ENCODE data around the gene LRG1. TPM values are rescaled to one million over a fixed set of nuclear protein-coding genes. Genes with fewer than 3 reads are reported as not detected.

The LRG1 gene
- total and polyA plus RNA-seq, 9 of the 15 experiments (the other 6 are each of a cell fraction or from before 2014, with no cell fraction given) = 1.5 to 11.9 (median 8.7) TPM

DNA sequence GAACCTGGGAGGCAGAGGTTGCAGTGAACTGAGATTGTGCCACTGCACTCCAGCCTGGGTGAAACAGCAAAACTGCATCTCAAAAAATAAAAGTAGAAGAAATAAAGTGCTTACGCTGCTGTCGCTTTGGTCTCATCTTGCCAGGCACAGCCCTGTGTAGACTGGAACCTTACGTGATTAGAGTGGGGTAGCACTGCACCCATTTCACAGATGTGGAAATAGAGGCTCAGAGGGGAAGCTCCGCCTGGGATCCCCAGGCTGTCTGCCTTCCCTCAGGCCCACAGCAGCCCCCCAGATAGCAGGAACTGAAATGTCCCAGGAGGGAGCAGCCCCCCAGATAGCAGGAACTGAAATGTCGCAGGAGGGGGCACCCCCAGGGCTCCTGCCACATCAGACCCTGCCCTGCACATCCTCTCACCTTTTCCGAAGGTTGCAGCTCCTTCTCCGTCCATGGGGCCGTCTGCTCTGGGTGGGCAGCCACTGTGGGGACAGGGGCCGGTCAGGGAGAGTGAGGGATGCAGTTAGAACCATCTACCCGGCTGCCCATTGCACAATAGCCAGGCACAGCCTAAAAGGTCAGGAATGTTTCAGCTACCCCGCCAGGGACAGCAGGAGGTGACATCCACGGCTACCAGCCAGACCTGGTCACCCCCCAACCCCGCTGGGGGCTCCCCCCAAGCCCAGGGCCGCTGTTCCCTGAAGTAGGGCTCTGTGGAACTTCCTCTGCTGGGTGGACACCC is 23.5 kb downstream of the LRG1 start:
- Histone ChIP-seq H3K27ac (ENCODE audit: extremely low read depth, low read depth, low read length) (no peak overlapping the region), H3K4me3 (no peak overlapping the region), H3K36me3 (ENCODE audit: control insufficient read depth, insufficient read depth, low read length) (no peaks in the 10 kb centered on the region), H4K20me1 (replicated peaks; ENCODE audit: control insufficient read depth, insufficient read depth, low read length) (0 out of 2 replicates have a peak, but pooled peaks cover 3% of the 10 kb centered on the region), H3K79me2 (ENCODE audit: control insufficient read depth, insufficient read depth, low read length) (no peaks in the 10 kb centered on the region), H3K9me1 (ENCODE audit: control insufficient read depth, insufficient read depth, low read length) (no peaks in the 10 kb centered on the region), H3K4me2 (ENCODE audit: insufficient read depth, low read length) (no peak overlapping the region), H2AFZ (ENCODE audit: low read depth, low read length) (no peak overlapping the region), H3K27me3 (ENCODE audit: control insufficient read depth in 2 of 2, insufficient read depth in 2 of 2, low read length in 2 of 2) (peaks cover 19 to 38% of the 10 kb centered on the region in 2 experiments; a peak in 4 of 5 replicates), H3K9me3 (replicated peaks; ENCODE audit: control insufficient read depth, insufficient read depth, low read depth, low read length) (no peaks in the 10 kb centered on the region), H3K4me1 (replicated peaks in 1 of 2; ENCODE audit: control insufficient read depth in 2 of 2, insufficient read depth in 2 of 2, low read length in 2 of 2) (peaks cover 0 to 29% of the 10 kb centered on the region in 2 experiments; a peak in 2 of 5 replicates), H3K9ac (ENCODE audit: insufficient read depth in 1 of 2, low read depth in 2 of 2, low read length in 2 of 2) (no peak overlapping the region)
- intact Hi-C loops (cut with micrococcal nuclease) = no loop called here
- TF ChIP-seq ADNP (tag; IDR thresholded peaks at IDR 0.05) = peak; percentile 71; the same call in 1 of the 2 replicates
- 0 out of 4 replicates have a peak, but pooled peaks of 1 of the 2 experiments have one; percentile 17 for TF ChIP-seq HDAC1 (IDR thresholded peaks at IDR 0.05)
- TF ChIP-seq THAP7 (CRISPR knock-in tag; IDR thresholded peaks at IDR 0.05) = no peak
- TF ChIP-seq SMARCA5 (IDR thresholded peaks at IDR 0.05) = peak; percentile 43; the same call in 1 of the 2 replicates
- TF ChIP-seq RCOR1 (IDR thresholded peaks at IDR 0.05; ENCODE audit: borderline replicate concordance in 1 of 2, low read depth in 2 of 2, low read length in 2 of 2) = 0 out of 4 replicates have a peak, but pooled peaks of 1 of the 2 experiments have one; percentile 16
- TF ChIP-seq CBX1 (IDR thresholded peaks at IDR 0.05; ENCODE audit: low read depth) = peak; percentile 38; the same call in 1 of the 2 replicates
- TF ChIP-seq BCOR (IDR thresholded peaks at IDR 0.05) = peak; percentile 83
- TF ChIP-seq NFIX (CRISPR knock-in tag; IDR thresholded peaks at IDR 0.05; ENCODE audit: low read depth) = no peak
- no peak for TF ChIP-seq YY1 (IDR thresholded peaks at IDR 0.05; ENCODE audit: borderline replicate concordance in 1 of 3, control insufficient read depth in 1 of 3, extremely low read depth in 1 of 3, insufficient read depth in 3 of 3, insufficient read length in 1 of 3, insufficient replicate concordance in 2 of 3, low read depth in 1 of 3, low read length in 2 of 3)
- no peak for TF ChIP-seq BHLHE40 (IDR thresholded peaks at IDR 0.05; ENCODE audit: low read length)
- no peak for TF ChIP-seq VEZF1 (CRISPR knock-in tag; IDR thresholded peaks at IDR 0.05)
- TF ChIP-seq KDM1A (IDR thresholded peaks at IDR 0.05) = peak; percentile 54 to 60; a peak in 3 of 4 replicates
- TF ChIP-seq RBM25 (IDR thresholded peaks at IDR 0.05; ENCODE audit: low read depth, low read length, severe bottlenecking) = peak; percentile 87
- no peak for TF ChIP-seq NFRKB (IDR thresholded peaks at IDR 0.05; ENCODE audit: low read depth)
- TF ChIP-seq CEBPB (tag; IDR thresholded peaks at IDR 0.05) = peak; percentile 64
- peak; percentile 69; the same call in 1 of the 2 replicates for TF ChIP-seq HDAC2 (IDR thresholded peaks at IDR 0.05)
- peak; percentile 59 for TF ChIP-seq CEBPG (CRISPR knock-in tag; IDR thresholded peaks at IDR 0.05)
- TF ChIP-seq CEBPG (tag; conservative IDR thresholded peaks at IDR 0.05 in 1 of 2, IDR thresholded peaks at IDR 0.05 in 1 of 2) = peak in 1 of 2 experiments; percentile 39; a peak in 1 of 4 replicates
- TF ChIP-seq CHD4 (IDR thresholded peaks at IDR 0.05; ENCODE audit: insufficient read depth, insufficient replicate concordance, low read depth, low read length, poor library complexity, severe bottlenecking) = peak; percentile 81
- no TSS peak for BruUV-seq (replicated peaks)
- POLR2A ChIA-PET = interaction anchor here (0.6 to 1.2 kb wide), 3 partner anchors 9 to 55 kb away, joined by 3 to 4 read pairs (median 3); no protein-coding TSS in a partner anchor
- 20% methylated on average over 14 of the region's 14 CpGs for WGBS (ENCODE audit: insufficient coverage, low coverage, missing lambda C conversion rate)
- DNase-seq (ENCODE audit: extremely low read depth in 1 of 4, low spot score in 3 of 4) = no peak
- FAIRE-seq = no peak
- in situ Hi-C loops (cut with MboI) = loop anchor here (5.0 kb wide), 1 partner anchor 244 kb away; no protein-coding TSS in a partner anchor
- CTCF ChIA-PET (ENCODE audit: low intra/inter-chr PET ratio) = no interaction called here
- ATAC-seq = no peak; the same call in 2 of the 3 replicates
